GM18498 (cell line): Measurements from ENCODE around the gene PER2.

ENCODE experiments used
- ATAC-seq: cut with Tn5 transposase; IDR thresholded peaks from one replicate; pipeline ENCODE4 v1.9.1; 2021; ENCODE audit warnings: mild to moderate bottlenecking, moderate library complexity; ENCODE audit not compliant: unreplicated experiment

Gene PER2

GRCh38 chr2:238269741-238270140 lies 18.7 kb downstream of the PER2 start:
- no peak for ATAC-seq

GRCh38 chr2:238267884-238268680 lies 20.3 kb downstream of the PER2 start:
- no peak for ATAC-seq

GRCh38 chr2:238267341-238267710 lies 21.1 kb downstream of the PER2 start:
- no peak for ATAC-seq

- no peak for ATAC-seq
Observed at GRCh38 chr2:238265605-238266004, 22.8 kb downstream of the PER2 start.

GRCh38 chr2:238264072-238264460 lies 24.3 kb downstream of the PER2 start:
- ATAC-seq: no peak

- no peak for ATAC-seq
Observed at GRCh38 chr2:238263204-238264071, 25.0 kb downstream of the PER2 start.

- no peak for ATAC-seq
Observed at GRCh38 chr2:238262496-238263122, 25.8 kb downstream of the PER2 start.

GRCh38 chr2:238261718-238262375 lies 26.6 kb downstream of the PER2 start:
- no peak for ATAC-seq

- no peak for ATAC-seq
Observed at GRCh38 chr2:238260883-238261282, 27.5 kb downstream of the PER2 start.

GRCh38 chr2:238259061-238260020 lies 29.1 kb downstream of the PER2 start:
- no peak for ATAC-seq

GRCh38 chr2:238257786-238258700 lies 30.4 kb downstream of the PER2 start:
- no peak for ATAC-seq

- ATAC-seq: peak; percentile 66
Observed at GRCh38 chr2:238256594-238257104, 31.8 kb downstream of the PER2 start.

- no peak for ATAC-seq
Observed at GRCh38 chr2:238256111-238256510, 32.3 kb downstream of the PER2 start.

- no peak for ATAC-seq
Observed at GRCh38 chr2:238255636-238256035, 32.8 kb downstream of the PER2 start.

GRCh38 chr2:238255151-238255551 lies 33.3 kb downstream of the PER2 start:
- no peak for ATAC-seq

- no peak for ATAC-seq
Observed at GRCh38 chr2:238254095-238254723, 34.2 kb downstream of the PER2 start.

- ATAC-seq: no peak
Observed at GRCh38 chr2:238252766-238253630, 35.4 kb downstream of the PER2 start.
